H54 (cell line): ENCODE results near the gene ENDOV.

Experiments used
- DNase-seq: peaks from one replicate; pipeline ENCODE4 v3.0.0; 2011; ENCODE audit warnings: low spot score, mixed read lengths; ENCODE audit not compliant: insufficient read length
- FAIRE-seq: peaks from 3 replicates; lab custom pipeline; 2011; peaks lifted over from hg19 to GRCh38; lab: Jason Lieb, UNC
- POLR2A ChIP-seq: IDR thresholded peaks from 2 replicates; pipeline ENCODE4 v1.6.1; 2011; ENCODE audit warnings: low read depth, mild to moderate bottlenecking, low read length

The ENDOV gene

DNA sequence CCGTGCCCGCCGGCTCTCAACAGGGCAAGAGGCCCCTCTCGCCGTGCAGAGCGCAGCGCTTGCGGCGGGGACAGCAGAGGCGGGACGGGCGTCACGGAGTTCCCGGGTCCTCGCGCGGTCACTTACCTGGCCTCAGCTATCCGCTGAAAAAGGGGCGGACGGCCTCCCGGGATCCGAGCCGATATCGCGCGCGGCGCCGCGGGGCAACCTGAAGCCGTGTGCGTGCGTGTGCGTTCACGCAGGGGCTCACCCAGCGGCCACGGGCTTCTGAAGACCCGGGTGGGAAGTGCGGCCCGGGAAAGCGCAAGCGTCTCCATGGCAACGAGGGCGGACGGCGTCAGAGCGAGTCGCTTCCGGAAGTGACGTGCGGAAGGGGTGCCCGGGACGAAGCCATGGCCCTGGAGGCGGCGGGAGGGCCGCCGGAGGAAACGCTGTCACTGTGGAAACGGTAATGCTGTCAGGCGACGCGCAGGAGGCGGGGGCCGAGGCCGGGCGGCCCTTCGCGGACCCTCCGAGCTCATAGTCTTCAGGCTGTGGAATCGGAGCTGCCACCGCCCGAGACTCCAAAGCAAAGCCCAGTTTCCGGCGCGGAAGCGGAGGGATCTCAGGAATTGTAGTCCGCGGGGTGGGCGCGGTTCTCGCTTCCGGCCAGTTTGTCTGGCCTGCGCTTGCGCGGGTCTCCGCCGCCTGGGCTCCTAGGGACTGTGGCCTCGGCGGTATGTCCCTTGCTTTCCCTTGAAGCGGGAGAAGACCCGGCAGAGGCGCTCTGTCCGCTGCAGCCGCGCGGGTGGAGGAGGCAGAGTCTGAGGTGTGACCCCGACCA, at the start of gene ENDOV:
TSS of gene ENDOV (plus strand) at position 365 of the 823 bp plus-strand sequence. CDS start at position 393, 28 bp downstream.
- DNase-seq = peak; percentile 99
- peak; percentile 74 for TF ChIP-seq POLR2A
- FAIRE-seq = no peak

DNA sequence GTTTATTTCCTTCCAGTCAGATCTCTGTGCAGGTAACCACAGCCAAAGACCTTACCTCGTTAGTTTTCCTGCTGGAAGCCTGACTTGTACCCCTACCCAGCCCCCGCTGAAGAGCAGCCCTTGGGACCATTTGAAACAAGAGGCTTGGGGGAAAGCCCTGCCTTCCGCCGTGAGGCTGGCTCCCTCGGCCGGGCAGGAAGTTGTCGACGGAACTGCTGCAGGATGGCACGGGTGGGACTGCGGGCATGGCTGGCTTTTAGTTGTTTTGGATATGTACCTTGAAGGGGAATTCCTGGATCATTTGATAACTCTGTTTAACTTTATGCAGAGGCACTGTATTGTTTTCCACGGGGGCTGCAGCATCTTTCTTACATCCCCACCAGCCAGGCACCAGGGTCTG, 49.0 kb upstream of the ENDOV start:
- FAIRE-seq (no peak), DNase-seq (no peak)
- no peak for TF ChIP-seq POLR2A

DNA sequence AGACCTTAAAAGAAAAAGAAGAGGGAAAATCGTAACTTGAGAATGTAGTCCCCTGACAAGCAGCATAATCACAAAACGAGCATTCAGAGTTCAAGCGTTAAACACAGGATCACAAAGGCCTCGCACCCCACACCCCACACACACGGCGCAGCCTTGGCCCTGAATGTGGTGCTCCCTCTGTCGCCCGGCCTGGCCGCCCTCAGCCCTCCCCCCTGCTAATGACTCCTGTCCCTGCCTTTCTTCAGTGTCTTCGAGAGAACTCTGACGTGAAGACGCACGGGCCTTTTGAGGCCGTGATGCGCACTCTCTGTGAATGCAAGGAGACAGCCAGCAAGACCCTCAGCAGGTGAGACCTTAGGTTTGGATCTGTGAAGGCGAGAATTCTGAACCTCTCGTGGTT, 47.5 kb upstream of the ENDOV start:
- DNase-seq (no peak), FAIRE-seq (no peak)
- no peak for TF ChIP-seq POLR2A

DNA sequence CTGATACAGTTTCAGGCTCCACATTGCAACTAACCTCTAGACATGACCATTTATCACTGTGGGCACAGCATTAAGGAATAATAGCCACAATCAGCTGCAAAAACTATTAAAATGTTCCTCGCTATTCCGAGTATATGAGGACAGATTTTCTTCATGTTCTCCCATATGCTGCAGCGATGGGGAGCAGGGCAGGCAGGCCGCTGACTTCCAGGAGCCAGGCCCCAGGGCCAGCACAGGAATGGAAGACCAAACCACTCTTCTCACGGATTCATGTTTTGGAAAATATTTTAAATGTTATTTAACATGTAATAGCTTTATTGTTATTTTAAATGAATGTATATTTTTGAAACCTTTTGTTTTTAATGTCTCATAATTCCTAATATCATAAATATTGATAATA, 43.8 kb upstream of the ENDOV start:
- DNase-seq (no peak), FAIRE-seq (no peak)
- TF ChIP-seq POLR2A = no peak

DNA sequence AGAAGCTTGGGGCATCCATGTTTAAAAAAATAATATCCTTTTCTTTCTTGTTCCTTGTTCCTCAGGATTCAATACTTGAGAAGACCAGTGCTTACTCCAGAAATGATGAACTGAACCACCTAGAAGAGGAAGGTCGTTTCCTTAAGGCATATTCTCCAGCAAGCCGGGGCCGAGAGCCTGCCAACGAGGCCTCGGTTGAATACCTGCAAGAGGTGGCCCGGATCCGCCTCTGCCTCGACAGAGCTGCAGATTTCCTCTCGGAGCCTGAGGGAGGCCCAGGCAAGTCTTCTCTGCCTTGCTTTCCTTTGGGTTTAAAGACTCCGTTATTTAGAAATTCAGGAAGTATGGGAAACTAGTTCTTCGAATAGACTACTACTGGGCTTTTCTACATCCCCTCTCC, 42.5 kb upstream of the ENDOV start:
- DNase-seq (no peak), FAIRE-seq (no peak)
- TF ChIP-seq POLR2A = no peak

DNA sequence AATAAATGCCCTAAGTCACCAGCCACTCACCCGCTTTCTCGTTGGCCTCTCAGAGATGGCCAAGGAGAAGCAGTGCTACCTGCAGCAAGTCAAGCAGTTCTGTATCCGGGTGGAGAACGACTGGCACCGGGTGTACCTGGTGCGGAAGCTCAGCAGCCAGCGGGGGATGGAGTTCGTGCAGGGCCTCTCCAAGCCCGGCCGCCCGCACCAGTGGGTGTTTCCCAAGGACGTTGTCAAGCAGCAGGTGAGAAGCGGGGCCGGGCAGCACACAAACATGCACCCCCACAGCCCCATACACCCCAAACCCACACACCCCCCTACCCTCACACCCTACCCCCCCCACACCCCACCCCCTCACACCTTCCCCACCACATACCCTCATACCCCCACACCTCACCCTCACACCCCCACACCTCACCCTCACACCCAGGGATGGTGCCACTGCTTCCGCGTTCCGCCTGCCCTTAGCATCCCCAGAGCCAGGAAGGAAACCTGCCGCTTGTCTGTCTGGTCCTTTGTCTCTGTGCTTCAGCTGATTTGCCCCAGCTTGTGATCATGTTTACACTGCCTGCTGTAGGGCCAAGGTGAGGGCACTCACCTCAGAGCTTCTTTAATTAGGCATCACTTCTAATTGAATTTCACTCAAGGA, 41.9 kb upstream of the ENDOV start:
- no peak for FAIRE-seq
- DNase-seq = no peak
- TF ChIP-seq POLR2A = no peak

DNA sequence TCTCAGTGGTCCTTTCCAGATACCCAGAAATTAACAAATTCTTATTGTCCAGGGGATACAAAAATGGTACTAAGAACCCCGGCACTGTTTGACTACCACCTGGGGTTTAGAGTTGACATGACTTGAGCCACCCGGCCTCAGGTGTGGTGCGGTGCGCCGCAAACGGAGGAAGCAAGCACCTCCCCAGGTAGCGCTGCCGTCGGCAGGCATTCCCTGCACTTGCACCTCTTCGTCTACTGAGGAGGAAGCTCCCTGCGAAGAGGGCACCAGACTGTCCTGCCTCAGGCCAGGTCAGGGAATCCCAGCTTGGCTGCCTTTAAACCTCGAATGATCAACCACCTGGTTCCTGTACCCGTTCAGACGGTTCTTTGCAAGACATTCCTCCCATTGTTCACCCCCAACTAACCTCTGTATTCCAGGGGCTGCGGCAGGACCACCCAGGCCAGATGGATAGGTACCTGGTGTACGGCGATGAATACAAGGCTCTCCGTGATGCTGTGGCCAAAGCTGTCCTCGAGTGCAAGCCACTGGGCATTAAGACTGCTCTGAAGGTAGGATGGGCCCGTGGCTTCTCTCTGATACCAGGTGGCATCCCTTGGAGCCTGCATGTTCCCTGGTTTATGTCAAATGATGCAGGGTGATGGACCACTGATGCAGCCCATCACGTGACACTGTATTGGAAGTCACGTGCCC, 40.8 kb upstream of the ENDOV start:
- DNase-seq = no peak
- TF ChIP-seq POLR2A = no peak
- no peak for FAIRE-seq

DNA sequence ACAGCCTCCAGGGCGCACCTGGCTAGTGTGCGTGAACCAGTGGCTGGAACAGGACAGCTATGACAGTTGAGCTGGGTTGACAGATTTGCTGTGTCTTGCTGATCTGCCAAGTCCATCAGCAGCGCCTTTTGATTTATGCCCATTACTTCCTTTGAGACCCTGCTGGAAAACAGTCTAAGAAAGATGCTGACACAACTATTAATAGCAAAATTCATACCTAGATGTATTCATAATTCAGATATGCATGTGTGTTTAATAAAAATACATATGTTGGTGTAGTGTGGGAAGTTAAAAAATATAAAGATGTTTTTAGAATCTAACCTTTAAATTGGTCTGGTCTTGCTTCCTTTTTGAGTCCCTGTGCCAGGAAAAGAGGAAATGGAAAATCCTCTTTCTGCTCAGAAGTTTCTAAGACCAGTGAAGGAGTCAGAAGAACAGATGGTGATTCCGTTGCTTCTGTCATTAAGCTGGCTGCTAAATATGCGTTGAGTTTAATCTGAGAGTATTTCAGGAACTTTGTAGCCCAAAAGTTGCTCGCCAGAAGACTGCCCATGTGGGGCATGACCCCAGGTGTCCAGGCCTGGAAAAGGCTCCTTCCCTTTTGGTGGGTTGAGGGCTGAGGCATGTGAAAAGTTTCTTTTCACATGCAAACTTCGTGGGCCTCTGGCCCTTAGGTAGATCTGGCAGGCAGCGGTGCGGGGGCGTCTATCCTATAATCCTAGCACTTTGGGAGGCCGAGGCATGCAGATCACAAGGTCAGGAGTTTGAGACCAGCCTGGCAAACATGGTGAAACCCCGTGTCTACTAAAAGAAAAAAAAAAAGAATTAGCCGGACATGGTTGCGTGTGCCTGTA, 40.0 kb upstream of the ENDOV start:
- TF ChIP-seq POLR2A = no peak
- DNase-seq (no peak), FAIRE-seq (no peak)

DNA sequence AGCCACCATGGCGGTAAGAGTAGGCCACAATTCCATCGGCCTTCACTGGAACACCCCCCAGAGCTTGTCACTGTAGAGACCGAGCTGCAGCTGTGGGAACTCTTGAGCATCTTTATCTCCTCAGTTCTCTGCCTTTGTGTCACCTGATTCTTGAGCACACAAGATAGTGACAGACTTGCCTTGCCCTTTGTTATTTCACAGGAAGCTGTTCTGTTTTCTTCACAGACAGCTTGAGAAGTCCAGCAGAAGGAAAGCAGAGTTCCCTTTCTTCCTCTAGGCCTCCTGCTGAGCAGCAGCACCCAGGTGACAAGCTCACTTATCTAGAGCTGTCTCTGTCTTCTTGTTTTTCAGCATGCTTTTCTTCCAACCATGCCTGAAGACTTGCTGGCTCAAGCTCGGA, 38.4 kb upstream of the ENDOV start:
- no peak for TF ChIP-seq POLR2A

DNA sequence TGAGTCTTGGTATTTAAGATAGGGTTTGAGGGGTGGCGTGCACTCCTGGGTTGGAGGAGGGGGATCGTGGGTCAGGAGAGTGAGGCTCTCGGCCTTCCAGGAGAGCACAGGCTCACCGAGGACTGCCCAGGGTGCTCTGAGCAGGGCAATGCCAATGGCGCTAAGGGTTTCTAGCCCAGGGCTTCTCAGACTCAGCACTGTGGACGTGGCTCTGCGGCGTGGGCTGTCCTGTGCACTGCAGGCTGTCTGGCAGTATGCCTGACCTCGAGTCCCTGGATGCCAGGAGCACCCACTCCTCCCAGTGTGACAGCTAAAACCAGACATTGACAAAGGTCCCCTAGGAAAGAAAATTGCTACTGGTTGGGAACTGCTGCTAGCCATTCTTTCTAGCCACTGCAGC, 37.2 kb upstream of the ENDOV start:
- DNase-seq (no peak), FAIRE-seq (no peak)
- no peak for TF ChIP-seq POLR2A

More for the DNA sequence above, 38.4 kb upstream of the ENDOV start:
- no peak for DNase-seq
- FAIRE-seq = no peak

DNA sequence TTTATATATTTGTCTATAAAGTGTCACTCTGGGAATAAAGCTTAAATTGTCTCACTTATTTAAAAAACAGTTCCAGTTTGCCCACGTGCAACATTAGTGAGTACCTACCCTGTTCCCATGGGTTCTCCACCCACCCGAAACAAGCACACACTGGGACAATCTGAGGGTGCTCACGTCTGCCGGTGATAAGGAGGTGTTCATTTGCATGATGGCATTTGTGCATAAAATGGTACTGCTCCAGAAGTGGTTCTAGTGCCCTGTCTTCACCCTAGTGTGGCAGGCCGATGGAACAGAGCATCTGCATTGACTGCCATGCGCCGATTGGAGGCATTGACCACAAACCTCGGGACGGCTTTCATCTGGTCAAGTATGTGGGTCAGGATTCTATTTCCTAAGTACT, 35.6 kb upstream of the ENDOV start:
- DNase-seq (no peak), FAIRE-seq (no peak)
- TF ChIP-seq POLR2A = no peak

DNA sequence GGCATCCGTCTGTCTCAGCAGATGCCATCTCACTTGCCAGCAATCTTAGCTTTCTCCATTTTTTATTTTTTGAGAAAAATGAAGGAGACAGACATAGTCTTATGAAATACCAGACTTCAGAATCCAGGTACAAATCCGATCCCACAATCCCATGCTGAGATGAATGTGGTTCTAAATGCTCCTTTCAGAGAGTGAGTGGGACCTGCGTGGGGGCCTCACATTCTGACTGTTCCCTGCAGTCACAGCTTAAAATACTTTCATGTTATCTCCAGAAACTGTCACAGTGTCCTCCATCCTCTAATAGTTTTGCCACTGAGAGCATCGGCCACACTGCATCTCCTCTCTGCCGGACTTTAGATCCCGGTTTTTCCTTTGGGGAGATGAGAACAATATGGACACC, 34.9 kb upstream of the ENDOV start:
- FAIRE-seq (no peak), DNase-seq (no peak)
- TF ChIP-seq POLR2A = no peak

DNA sequence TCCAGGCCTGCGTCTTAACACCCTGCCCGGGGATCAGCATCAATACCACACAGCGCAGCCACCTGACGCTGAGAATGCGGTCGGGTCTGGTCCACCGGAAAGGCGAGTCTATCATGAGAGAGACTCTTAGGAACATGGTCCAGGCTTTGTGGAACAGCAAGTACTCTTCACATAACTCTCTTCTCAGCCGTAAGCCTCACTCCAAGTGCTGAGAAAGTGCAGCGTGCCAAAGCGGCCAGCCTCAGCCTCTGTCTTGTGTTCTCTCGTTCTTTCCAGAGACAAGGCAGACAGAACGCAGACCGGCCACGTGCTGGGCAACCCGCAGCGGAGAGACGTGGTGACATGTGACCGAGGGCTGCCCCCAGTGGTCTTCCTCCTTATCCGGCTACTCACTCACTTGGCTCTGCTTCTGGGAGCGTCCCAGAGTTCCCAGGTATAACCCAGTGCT, 34.4 kb upstream of the ENDOV start:
- TF ChIP-seq POLR2A = no peak
- DNase-seq = no peak
- FAIRE-seq = no peak
